Activated B cell treated with CpG ODN at 0.5 μM for 24 hours (primary cell): ENCODE data around the gene ZFP3. TPM values are rescaled to one million over a fixed set of nuclear protein-coding genes. Genes with fewer than 3 reads are reported as not detected.
"Not testable (repeated sequence)": the region's sequence is repeated elsewhere in the genome, so short reads cannot be mapped to it uniquely, and the experiment has no call there.

Experiments used
- ATAC-seq: fragments of 200-7000 bp; cut with Tn5 transposase; one replicate; pipeline ENCODE4 v1.10.0; 2021; ENCODE audit warnings: low read depth, mild to moderate bottlenecking, moderate library complexity
- CTCF ChIA-PET: fragments of 350-600 bp; sonication (Branson Sonifier 250); formaldehyde crosslinking; loops from one replicate; lab custom pipeline; 2021; ENCODE audit warnings: antibody characterized with exemption; lab: Charles Lee
- POLR2A ChIA-PET: fragments of 350-600 bp; sonication (Branson Sonifier 250); formaldehyde crosslinking; loops from one replicate; lab custom pipeline; 2021; ENCODE audit warnings: antibody characterized with exemption; lab: Charles Lee
- DNase-seq: peaks from one replicate; pipeline ENCODE4 v3.0.0; 2022
- H3K27ac Mint-ChIP-seq: one replicate; pipeline ENCODE4 v1.8.0; 2020; ENCODE audit warnings: mixed read lengths
- H3K27me3 Mint-ChIP-seq: one replicate; pipeline ENCODE4 v1.8.0; 2021; ENCODE audit warnings: mixed read lengths
- H3K36me3 Mint-ChIP-seq: one replicate; pipeline ENCODE4 v1.8.0; 2021; ENCODE audit warnings: low read depth, mixed read lengths
- H3K4me1 Mint-ChIP-seq: one replicate; pipeline ENCODE4 v1.8.0; 2021; ENCODE audit warnings: mixed read lengths
- H3K4me3 Mint-ChIP-seq: one replicate; pipeline ENCODE4 v1.8.0; 2020; ENCODE audit warnings: mild to moderate bottlenecking, mixed read lengths
- H3K9me3 Mint-ChIP-seq: one replicate; pipeline ENCODE4 v1.8.0; 2020; ENCODE audit warnings: mixed read lengths
- intact Hi-C: fragments of 100-400 bp; cut with micrococcal nuclease; formaldehyde crosslinking; loops from one replicate; pipeline ENCODE4 v1.15.1; 2024
- total RNA-seq: library from RNA; stranded (reverse); gene quantifications from 2 replicates; pipeline ENCODE4 v1.2.3, GENCODE V29; 2022
- TF ChIP-seq, protein P1 (sequence below): fragments of 200-600 bp; IDR thresholded peaks from one replicate; pipeline ENCODE4 v1.8.0; 2022; ENCODE audit warnings: antibody characterized with exemption, mild to moderate bottlenecking

Gene ZFP3
- total RNA-seq, 1 donor from 2014 or later: 11.5 TPM

DNA sequence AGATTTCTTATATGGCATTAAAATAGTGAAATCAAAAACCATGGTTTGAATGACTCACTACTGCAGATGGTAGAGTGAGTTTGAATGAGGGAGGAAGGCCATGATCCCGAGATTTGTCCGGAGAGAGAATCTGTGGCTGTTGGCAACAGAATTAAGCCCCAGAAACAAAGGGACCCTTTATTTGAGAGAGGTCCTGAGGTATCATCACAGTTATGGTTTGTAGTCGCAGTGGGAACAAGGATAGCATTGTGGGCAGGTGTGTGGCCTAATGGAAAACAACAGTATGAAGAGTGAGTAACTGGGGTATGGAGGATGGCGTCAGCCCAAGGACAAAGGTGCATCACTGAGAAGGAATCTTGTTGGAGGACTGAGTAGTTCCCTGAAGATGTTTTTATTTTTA lies 8.5 kb upstream of the ZFP3 start:
- Mint-ChIP-seq H3K27me3 (peaks cover 3% of the 10 kb centered on the region), H3K4me1 (no peaks in the 10 kb centered on the region), H3K27ac (no peak overlapping the region), H3K4me3 (no peak overlapping the region), H3K36me3 (no peaks in the 10 kb centered on the region), H3K9me3 (no peaks in the 10 kb centered on the region)
- TF ChIP-seq, protein P1, sequence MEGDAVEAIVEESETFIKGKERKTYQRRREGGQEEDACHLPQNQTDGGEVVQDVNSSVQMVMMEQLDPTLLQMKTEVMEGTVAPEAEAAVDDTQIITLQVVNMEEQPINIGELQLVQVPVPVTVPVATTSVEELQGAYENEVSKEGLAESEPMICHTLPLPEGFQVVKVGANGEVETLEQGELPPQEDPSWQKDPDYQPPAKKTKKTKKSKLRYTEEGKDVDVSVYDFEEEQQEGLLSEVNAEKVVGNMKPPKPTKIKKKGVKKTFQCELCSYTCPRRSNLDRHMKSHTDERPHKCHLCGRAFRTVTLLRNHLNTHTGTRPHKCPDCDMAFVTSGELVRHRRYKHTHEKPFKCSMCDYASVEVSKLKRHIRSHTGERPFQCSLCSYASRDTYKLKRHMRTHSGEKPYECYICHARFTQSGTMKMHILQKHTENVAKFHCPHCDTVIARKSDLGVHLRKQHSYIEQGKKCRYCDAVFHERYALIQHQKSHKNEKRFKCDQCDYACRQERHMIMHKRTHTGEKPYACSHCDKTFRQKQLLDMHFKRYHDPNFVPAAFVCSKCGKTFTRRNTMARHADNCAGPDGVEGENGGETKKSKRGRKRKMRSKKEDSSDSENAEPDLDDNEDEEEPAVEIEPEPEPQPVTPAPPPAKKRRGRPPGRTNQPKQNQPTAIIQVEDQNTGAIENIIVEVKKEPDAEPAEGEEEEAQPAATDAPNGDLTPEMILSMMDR: no peak
- intact Hi-C loops: no loop called here
- ChIA-PET CTCF (no interaction called here), POLR2A (no interaction called here)
- DNase-seq: no peak
- no peak for ATAC-seq

DNA sequence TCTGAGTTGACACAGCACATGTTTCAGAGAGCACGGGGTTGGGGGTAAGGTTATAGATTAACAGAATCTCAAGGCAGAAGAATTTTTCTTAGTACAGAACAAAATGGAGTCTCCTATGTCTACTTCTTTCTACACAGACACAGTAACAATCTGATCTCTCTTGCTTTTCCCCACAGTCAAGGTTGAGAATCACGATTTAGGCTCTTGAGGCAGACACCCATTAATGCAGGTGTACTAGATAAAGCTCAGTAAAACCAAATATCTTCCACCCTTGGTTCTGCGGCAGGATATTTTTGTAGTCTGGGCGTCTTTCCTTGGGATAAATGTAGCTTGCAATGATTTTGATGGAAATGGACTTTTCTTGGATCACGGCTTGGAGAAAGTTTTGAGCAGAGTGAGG lies 2.8 kb upstream of the ZFP3 start:
- CTCF ChIA-PET, H3K36me3 Mint-ChIP-seq, H3K9me3 Mint-ChIP-seq, DNase-seq, H3K27ac Mint-ChIP-seq, ATAC-seq, H3K4me3 Mint-ChIP-seq, H3K27me3 Mint-ChIP-seq: not testable (repeated sequence)
- peaks cover 23% of the 10 kb centered on the region for H3K4me1 Mint-ChIP-seq
- intact Hi-C loops: loop anchor here (5.0 kb wide), 2 partner anchors 108 to 173 kb away; partner anchors contain the start of genes CHRNE and SPAG7
- POLR2A ChIA-PET: interaction anchor here (0.6 kb wide), 1 partner anchor 119 kb away, joined by 3 read pairs; no protein-coding TSS in a partner anchor

DNA sequence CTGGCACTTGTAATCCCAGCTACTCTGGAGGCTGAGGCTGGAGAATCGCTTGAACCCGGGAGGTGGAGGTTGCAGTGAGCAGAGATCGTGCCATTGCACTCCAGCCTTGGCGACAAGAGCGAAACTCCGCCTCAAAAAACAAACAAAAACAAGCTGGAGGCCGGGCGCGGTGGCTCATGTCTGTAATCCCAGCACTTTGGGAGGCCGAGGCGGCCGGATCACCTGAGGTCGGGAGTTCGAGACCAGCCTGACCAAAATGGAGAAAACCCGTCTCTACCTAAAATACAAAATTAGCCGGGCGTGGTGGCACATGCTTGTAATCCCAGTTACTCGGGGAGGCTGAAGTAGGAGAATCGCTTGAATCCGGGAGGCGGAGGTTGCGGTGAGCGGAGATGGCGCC lies 992 bp upstream of the ZFP3 start:
- DNase-seq, H3K27me3 Mint-ChIP-seq, H3K9me3 Mint-ChIP-seq, CTCF ChIA-PET, ATAC-seq: not testable (repeated sequence)
- intact Hi-C loops: loop anchor here (5.0 kb wide), 2 partner anchors 110 to 175 kb away; partner anchors contain the start of genes CHRNE and SPAG7
- H3K4me1 Mint-ChIP-seq: peaks cover 28% of the 10 kb centered on the region
- H3K27ac Mint-ChIP-seq: peak overlapping the region; percentile 96
- POLR2A ChIA-PET: interaction anchor here (0.5 to 2.9 kb wide), 7 partner anchors 28 to 130 kb away, joined by 3 to 29 read pairs (median 4); partner anchors contain the start of genes PFN1, SPAG7 and ZNF594
- peaks cover 12% of the 10 kb centered on the region for H3K36me3 Mint-ChIP-seq
- peak overlapping the region; percentile 83 for H3K4me3 Mint-ChIP-seq

DNA sequence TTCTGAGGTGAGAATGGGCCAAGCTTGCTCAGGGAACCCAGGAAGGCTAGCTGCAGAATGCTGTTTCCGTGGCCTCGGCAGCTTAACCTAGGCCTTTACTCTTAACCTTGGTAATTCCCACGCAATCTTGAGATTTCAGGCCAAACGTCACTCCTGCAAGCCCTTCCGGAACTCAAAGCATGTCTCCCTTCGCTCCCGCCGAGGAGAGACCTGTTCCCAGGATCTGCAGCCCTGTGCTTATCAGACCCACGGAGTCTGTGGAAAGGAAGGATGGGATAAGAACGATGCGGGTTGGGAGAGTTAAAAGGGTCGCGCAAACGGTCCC lies 524 bp upstream of the ZFP3 start:
- TF ChIP-seq, protein P1: no peak
- intact Hi-C loops: loop anchor here (1.0 to 5.0 kb wide), 6 partner anchors 20 to 175 kb away; partner anchors contain the start of genes CHRNE, SPAG7, ZNF232 and ZNF594
- H3K27me3 Mint-ChIP-seq: no peaks in the 10 kb centered on the region
- no peaks in the 10 kb centered on the region for H3K9me3 Mint-ChIP-seq
- ATAC-seq (no peak), DNase-seq (no peak)
- H3K27ac Mint-ChIP-seq: peak overlapping the region; percentile 96
- H3K4me1 Mint-ChIP-seq: peaks cover 28% of the 10 kb centered on the region
- peaks cover 16% of the 10 kb centered on the region for H3K36me3 Mint-ChIP-seq
- POLR2A ChIA-PET: interaction anchor here (0.5 to 2.9 kb wide), 12 partner anchors 20 to 138 kb away, joined by 3 to 29 read pairs (median 8); partner anchors contain the start of genes PFN1, RNF167, SLC25A11 and SPAG7
- H3K4me3 Mint-ChIP-seq: peak overlapping the region; percentile 83
- CTCF ChIA-PET: no interaction called here

DNA sequence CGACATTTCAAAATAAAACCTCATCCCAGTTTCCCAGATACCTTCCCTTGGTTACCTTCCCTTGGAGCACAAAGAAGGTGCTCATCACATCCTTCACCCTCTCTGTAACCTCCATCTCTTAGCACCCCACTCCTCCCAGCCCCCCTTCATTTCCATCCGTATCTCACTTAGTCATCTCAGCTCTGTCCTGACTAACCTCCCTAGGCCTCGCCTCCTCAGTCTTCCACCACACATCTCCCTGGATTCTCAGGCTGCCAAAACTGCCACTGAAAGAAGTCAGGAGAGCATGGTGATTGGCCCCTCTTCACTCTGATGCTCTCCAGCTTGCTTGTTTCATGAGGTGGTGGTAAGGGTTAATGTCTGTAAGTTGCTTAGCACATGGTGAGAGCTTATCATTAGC lies 2.3 kb downstream of the ZFP3 start:
- DNase-seq: no peak
- POLR2A ChIA-PET: interaction anchor here (0.9 to 1.4 kb wide), 2 partner anchors 16 to 111 kb away, joined by 3 to 6 read pairs; partner anchors contain the start of gene ZNF594
- no peak for ATAC-seq
- TF ChIP-seq, protein P1: no peak
- intact Hi-C loops: no loop called here
- Mint-ChIP-seq H3K27me3 (no peaks in the 10 kb centered on the region), H3K27ac (no peak overlapping the region), H3K36me3 (peaks cover 38% of the 10 kb centered on the region), H3K9me3 (peaks cover 5% of the 10 kb centered on the region), H3K4me3 (no peak overlapping the region), H3K4me1 (peaks cover 31% of the 10 kb centered on the region)
- CTCF ChIA-PET: interaction anchor here (1.1 to 1.6 kb wide), 2 partner anchors 10 to 18 kb away, joined by 3 to 4 read pairs; no protein-coding TSS in a partner anchor

DNA sequence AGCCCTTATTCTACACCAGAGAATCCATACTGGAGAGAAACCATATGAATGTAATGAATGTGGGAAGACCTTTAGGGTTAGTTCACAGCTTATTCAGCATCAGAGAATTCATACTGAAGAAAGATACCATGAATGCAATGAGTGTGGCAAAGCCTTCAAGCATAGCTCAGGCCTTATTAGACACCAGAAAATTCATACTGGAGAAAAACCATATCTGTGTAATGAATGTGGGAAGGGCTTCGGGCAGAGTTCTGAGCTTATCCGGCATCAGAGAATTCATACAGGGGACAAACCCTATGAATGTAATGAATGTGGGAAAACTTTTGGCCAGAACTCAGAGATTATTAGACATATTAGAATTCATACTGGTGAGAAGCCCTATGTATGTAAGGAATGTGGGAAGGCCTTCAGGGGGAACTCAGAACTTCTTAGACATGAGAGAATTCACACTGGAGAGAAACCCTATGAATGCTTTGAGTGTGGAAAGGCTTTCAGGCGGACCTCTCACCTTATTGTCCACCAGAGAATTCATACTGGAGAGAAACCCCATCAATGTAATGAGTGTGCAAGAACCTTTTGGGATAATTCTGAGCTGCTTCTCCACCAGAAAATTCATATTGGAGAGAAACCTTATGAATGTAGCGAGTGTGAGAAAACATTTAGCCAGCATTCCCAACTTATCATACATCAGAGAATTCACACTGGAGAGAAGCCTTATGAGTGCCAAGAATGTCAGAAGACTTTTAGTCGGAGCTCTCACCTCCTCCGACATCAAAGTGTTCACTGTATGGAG lies 14.1 kb downstream of the ZFP3 start:
- DNase-seq (no peak), ATAC-seq (no peak)
- peaks cover 12% of the 10 kb centered on the region for H3K4me1 Mint-ChIP-seq
- ChIA-PET POLR2A (interaction anchor here (0.9 kb wide), 1 partner anchor 99 kb away, joined by 3 read pairs; the partner anchor contains the start of gene ZNF594), CTCF (interaction anchor here (0.7 to 1.7 kb wide), 2 partner anchors 11 to 13 kb away, joined by 6 to 7 read pairs; partner anchors contain the start of gene ZFP3)
- TF ChIP-seq, protein P1: no peak
- H3K36me3 Mint-ChIP-seq: peaks cover 73% of the 10 kb centered on the region
- H3K27ac Mint-ChIP-seq: no peak overlapping the region
- intact Hi-C loops: no loop called here
- H3K4me3 Mint-ChIP-seq: no peak overlapping the region
- H3K27me3 Mint-ChIP-seq: no peaks in the 10 kb centered on the region
- peaks cover 53% of the 10 kb centered on the region for H3K9me3 Mint-ChIP-seq
